Measurements from ENCODE around the gene DSPP. TPM values are rescaled to one million over a fixed set of nuclear protein-coding genes. Genes with fewer than 3 reads are reported as not detected.
A peak's percentile ranks its signal among the peaks of the same experiment; 100 is the strongest.
"Not testable (repeated sequence)": the region's sequence is repeated elsewhere in the genome, so short reads cannot be mapped to it uniquely, and the experiment has no call there.

Gene DSPP
- polyA plus RNA-seq: not detected

- H3K27me3 Mint-ChIP-seq: no peaks in the 10 kb centered on the region
- no peak within 1 kb of the TSS for H3K27ac Mint-ChIP-seq
- no peaks in the 10 kb centered on the region for H3K9me3 Mint-ChIP-seq
- H3K4me3 Mint-ChIP-seq: no peak within 1 kb of the TSS
- H3K36me3 Mint-ChIP-seq: no peaks in the 10 kb centered on the region
- no peaks in the 10 kb centered on the region for H3K4me1 Mint-ChIP-seq
These were observed at the start of gene DSPP for GRCh38 chr4:87608229-87608628. DSPP (plus strand) TSS chr4:87608529; CDS start chr4:87610909, 2,380 bp downstream.

GRCh38 chr4:87559090-87559837 lies 49.1 kb upstream of the DSPP start:
- peaks cover 5% of the 10 kb centered on the region for H3K27me3 Mint-ChIP-seq
- H3K9me3 Mint-ChIP-seq: no peaks in the 10 kb centered on the region
- no peaks in the 10 kb centered on the region for H3K36me3 Mint-ChIP-seq
- peak overlapping the region in 2 of 4 donors; percentile 26 to 39 for H3K4me3 Mint-ChIP-seq
- H3K4me1 Mint-ChIP-seq: peaks cover 4 to 7% (median 4%) of the 10 kb centered on the region in 3 donors
- no peak overlapping the region for H3K27ac Mint-ChIP-seq

GRCh38 chr4:87560802-87561201 lies 47.5 kb upstream of the DSPP start:
- Mint-ChIP-seq H3K9me3 (no peaks in the 10 kb centered on the region), H3K27me3 (peaks cover 5% of the 10 kb centered on the region), H3K36me3 (no peaks in the 10 kb centered on the region), H3K4me1 (peaks cover 4 to 7% (median 4%) of the 10 kb centered on the region in 3 donors), H3K27ac (no peak overlapping the region), H3K4me3 (no peak overlapping the region)

- H3K9me3 Mint-ChIP-seq: no peaks in the 10 kb centered on the region
- peak overlapping the region in 1 of 3 donors; percentile 64 for H3K27ac Mint-ChIP-seq
- peaks cover 7% of the 10 kb centered on the region for H3K27me3 Mint-ChIP-seq
- no peaks in the 10 kb centered on the region for H3K36me3 Mint-ChIP-seq
- no peaks in the 10 kb centered on the region for H3K4me1 Mint-ChIP-seq
- H3K4me3 Mint-ChIP-seq: no peak overlapping the region
These were observed 42.6 kb upstream of the DSPP start for GRCh38 chr4:87565746-87566145.

GRCh38 chr4:87566276-87566675 lies 42.1 kb upstream of the DSPP start:
- H3K4me1 Mint-ChIP-seq: no peaks in the 10 kb centered on the region

GRCh38 chr4:87567191-87567590 lies 41.1 kb upstream of the DSPP start:
- Mint-ChIP-seq H3K27ac (no peak overlapping the region), H3K36me3 (no peaks in the 10 kb centered on the region), H3K27me3 (peaks cover 3% of the 10 kb centered on the region), H3K4me3 (no peak overlapping the region), H3K9me3 (no peaks in the 10 kb centered on the region), H3K4me1 (no peaks in the 10 kb centered on the region)

More at GRCh38 chr4:87566276-87566675, 42.1 kb upstream of the DSPP start:
- Mint-ChIP-seq H3K4me3 (no peak overlapping the region), H3K9me3 (no peaks in the 10 kb centered on the region), H3K27ac (no peak overlapping the region), H3K27me3 (peaks cover 3% of the 10 kb centered on the region), H3K36me3 (no peaks in the 10 kb centered on the region)

GRCh38 chr4:87570290-87570805 lies 38.0 kb upstream of the DSPP start:
- Mint-ChIP-seq H3K27me3 (peaks cover 3% of the 10 kb centered on the region), H3K4me1 (no peaks in the 10 kb centered on the region), H3K9me3 (peaks cover 0 to 3% (median 0%) of the 10 kb centered on the region in 3 donors), H3K36me3 (no peaks in the 10 kb centered on the region), H3K4me3 (no peak overlapping the region), H3K27ac (no peak overlapping the region)

GRCh38 chr4:87574376-87574775 lies 34.0 kb upstream of the DSPP start:
- H3K36me3 Mint-ChIP-seq, H3K9me3 Mint-ChIP-seq, H3K27ac Mint-ChIP-seq, H3K4me3 Mint-ChIP-seq, H3K27me3 Mint-ChIP-seq, H3K4me1 Mint-ChIP-seq: not testable (repeated sequence)

GRCh38 chr4:87574996-87575395 lies 33.3 kb upstream of the DSPP start:
- Mint-ChIP-seq H3K36me3 (no peaks in the 10 kb centered on the region), H3K4me3 (no peak overlapping the region), H3K4me1 (no peaks in the 10 kb centered on the region), H3K27me3 (peaks cover 7% of the 10 kb centered on the region), H3K27ac (no peak overlapping the region), H3K9me3 (peaks cover 0 to 3% (median 0%) of the 10 kb centered on the region in 3 donors)

GRCh38 chr4:87575408-87575807 lies 32.9 kb upstream of the DSPP start:
- H3K9me3 Mint-ChIP-seq: peaks cover 0 to 3% (median 0%) of the 10 kb centered on the region in 3 donors
- peaks cover 7% of the 10 kb centered on the region for H3K27me3 Mint-ChIP-seq
- H3K36me3 Mint-ChIP-seq: no peaks in the 10 kb centered on the region
- no peak overlapping the region for H3K4me3 Mint-ChIP-seq
- H3K27ac Mint-ChIP-seq: no peak overlapping the region
- no peaks in the 10 kb centered on the region for H3K4me1 Mint-ChIP-seq

- no peaks in the 10 kb centered on the region for H3K4me1 Mint-ChIP-seq
- peaks cover 7% of the 10 kb centered on the region for H3K27me3 Mint-ChIP-seq
- H3K9me3 Mint-ChIP-seq: peaks cover 0 to 3% (median 0%) of the 10 kb centered on the region in 3 donors
- no peak overlapping the region for H3K4me3 Mint-ChIP-seq
- no peak overlapping the region for H3K27ac Mint-ChIP-seq
- no peaks in the 10 kb centered on the region for H3K36me3 Mint-ChIP-seq
These were observed 32.3 kb upstream of the DSPP start for GRCh38 chr4:87575983-87576382.

GRCh38 chr4:87579478-87579877 lies 28.9 kb upstream of the DSPP start:
- peaks cover 5% of the 10 kb centered on the region for H3K27me3 Mint-ChIP-seq
- H3K9me3 Mint-ChIP-seq: peaks cover 0 to under 1% (median 0%) of the 10 kb centered on the region in 3 donors
- no peak overlapping the region for H3K4me3 Mint-ChIP-seq

GRCh38 chr4:87580057-87580456 lies 28.3 kb upstream of the DSPP start:
- Mint-ChIP-seq H3K4me1 (no peaks in the 10 kb centered on the region), H3K9me3 (no peaks in the 10 kb centered on the region), H3K27me3 (peaks cover 6% of the 10 kb centered on the region), H3K4me3 (no peak overlapping the region), H3K27ac (no peak overlapping the region), H3K36me3 (no peaks in the 10 kb centered on the region)

More at GRCh38 chr4:87579478-87579877, 28.9 kb upstream of the DSPP start:
- Mint-ChIP-seq H3K36me3 (no peaks in the 10 kb centered on the region), H3K27ac (no peak overlapping the region), H3K4me1 (no peaks in the 10 kb centered on the region)

GRCh38 chr4:87584222-87584908 lies 24.0 kb upstream of the DSPP start:
- H3K9me3 Mint-ChIP-seq: peaks cover 0 to 4% (median 3%) of the 10 kb centered on the region in 3 donors
- peaks cover 2% of the 10 kb centered on the region for H3K36me3 Mint-ChIP-seq
- H3K27ac Mint-ChIP-seq: no peak overlapping the region
- H3K4me3 Mint-ChIP-seq: no peak overlapping the region
- no peaks in the 10 kb centered on the region for H3K4me1 Mint-ChIP-seq
- peaks cover 4% of the 10 kb centered on the region for H3K27me3 Mint-ChIP-seq

- Mint-ChIP-seq H3K4me3 (no peak overlapping the region), H3K9me3 (peaks cover 0 to 8% (median 4%) of the 10 kb centered on the region in 3 donors), H3K27me3 (peaks cover 5% of the 10 kb centered on the region), H3K27ac (no peak overlapping the region), H3K36me3 (peaks cover 2% of the 10 kb centered on the region), H3K4me1 (no peaks in the 10 kb centered on the region)
These were observed 18.8 kb upstream of the DSPP start for GRCh38 chr4:87589531-87589930.
